Germinal center (tissue), 1 donor: ENCODE measurements around the gene STRN3.
"Not testable (repeated sequence)": the region's sequence is repeated elsewhere in the genome, so short reads cannot be mapped to it uniquely, and the experiment has no call there.

Source experiments
- DNase-seq: peaks from one replicate; pipeline ENCODE4 v3.0.0; 2012; ENCODE audit warnings: mixed read lengths, low spot score

Gene STRN3, protein sequence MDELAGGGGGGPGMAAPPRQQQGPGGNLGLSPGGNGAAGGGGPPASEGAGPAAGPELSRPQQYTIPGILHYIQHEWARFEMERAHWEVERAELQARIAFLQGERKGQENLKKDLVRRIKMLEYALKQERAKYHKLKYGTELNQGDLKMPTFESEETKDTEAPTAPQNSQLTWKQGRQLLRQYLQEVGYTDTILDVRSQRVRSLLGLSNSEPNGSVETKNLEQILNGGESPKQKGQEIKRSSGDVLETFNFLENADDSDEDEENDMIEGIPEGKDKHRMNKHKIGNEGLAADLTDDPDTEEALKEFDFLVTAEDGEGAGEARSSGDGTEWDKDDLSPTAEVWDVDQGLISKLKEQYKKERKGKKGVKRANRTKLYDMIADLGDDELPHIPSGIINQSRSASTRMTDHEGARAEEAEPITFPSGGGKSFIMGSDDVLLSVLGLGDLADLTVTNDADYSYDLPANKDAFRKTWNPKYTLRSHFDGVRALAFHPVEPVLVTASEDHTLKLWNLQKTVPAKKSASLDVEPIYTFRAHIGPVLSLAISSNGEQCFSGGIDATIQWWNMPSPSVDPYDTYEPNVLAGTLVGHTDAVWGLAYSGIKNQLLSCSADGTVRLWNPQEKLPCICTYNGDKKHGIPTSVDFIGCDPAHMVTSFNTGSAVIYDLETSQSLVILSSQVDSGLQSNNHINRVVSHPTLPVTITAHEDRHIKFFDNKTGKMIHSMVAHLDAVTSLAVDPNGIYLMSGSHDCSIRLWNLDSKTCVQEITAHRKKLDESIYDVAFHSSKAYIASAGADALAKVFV

DNA sequence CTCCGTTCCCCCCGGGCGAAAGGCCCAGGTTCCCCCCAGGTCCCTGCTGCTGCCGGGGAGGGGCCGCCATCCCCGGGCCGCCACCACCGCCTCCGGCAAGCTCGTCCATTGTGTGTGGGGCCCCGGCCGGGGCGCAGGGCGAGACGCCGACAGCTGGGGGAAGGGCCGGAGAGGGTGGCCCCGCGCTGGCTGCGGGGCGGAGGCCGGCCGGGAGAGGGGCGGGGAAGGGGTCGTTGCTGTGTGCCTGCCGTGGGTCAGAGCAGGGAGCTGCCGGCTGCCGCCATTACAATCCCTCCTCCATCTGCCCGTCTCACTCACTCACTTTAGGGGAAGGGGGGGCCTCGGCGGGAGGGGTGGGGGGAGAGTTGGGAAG is at the start of gene STRN3:
TSS of gene STRN3 (minus strand) at position 303 of the 373 bp plus-strand sequence. CDS start at position 109, 194 bp downstream.
- no peak for DNase-seq

DNA sequence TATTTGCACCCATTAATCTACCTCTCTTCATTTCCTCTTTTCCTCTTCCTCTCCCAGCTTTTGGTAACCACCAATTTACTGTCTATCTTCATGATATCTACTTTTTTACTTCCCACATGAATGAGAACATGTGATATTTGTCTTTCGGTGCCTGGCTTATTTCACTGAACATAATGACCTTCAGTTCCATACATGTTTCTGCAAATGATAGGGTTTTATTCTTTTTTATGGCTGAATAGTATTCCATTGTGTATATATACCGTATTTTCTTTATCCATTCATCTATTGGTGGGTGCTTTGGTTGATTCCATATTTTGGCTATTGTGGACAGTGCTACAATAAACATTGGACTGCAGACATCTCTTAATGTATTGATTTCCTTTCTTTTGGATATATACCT is 49.0 kb upstream of the STRN3 start:
- DNase-seq, result no peak

DNA sequence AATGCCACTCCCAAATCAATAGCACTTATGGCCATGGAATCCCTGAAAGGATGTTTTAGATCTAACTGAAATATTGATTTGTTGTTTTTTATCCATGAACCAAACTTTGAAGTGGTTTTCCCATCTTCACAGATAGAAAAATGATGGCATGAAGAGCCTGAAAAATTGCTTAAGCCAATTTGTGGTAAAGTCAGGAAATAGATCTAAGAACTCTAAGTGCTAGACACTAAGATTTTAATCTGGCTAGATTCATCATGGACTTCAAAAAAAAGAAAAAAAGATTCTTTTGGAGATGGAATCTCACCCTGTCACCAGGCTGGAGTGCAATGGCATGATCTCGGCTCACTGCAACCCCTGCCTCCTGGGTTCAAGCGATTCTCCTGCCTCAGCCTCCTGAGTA is 45.0 kb upstream of the STRN3 start:
- DNase-seq, result no peak

DNA sequence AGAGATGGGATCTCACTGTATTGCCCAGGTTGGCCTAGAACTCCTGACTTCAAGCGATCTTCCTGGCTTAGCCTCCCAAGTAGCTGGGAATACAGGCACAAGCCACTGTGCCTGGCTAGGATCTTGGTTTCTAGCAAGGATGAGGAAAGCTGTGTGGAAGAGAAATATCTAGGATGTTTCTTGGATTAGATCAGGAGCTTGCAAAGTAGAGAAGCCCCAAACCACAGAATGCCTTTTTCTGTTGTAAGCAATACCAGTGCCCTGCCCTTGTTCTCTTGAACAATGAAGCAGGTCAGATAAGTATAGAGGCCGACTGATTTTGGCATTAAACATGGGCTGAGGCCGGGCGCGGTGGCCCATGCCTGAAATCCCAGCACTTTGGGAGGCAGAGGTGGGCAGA is 44.3 kb upstream of the STRN3 start:
- DNase-seq, result no peak

DNA sequence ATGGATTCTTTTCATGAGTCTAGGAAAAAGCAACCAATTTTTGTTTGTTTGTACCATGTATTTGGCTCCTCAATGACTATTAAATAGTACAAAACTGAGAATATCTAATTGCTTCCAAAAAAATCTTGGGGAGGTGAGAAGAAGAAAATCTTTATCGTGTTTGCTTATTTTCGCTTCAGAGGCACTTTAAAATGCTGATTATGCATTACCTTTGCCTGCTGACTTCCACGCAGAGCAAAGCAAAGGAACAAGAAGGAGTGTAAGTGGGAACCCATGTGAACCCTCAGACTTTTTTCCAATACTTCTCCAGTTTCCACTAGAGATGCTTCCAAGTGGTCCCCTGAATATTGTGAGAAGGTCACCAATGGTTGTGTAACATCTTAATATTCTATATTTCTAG is 43.2 kb upstream of the STRN3 start:
- DNase-seq, result no peak

DNA sequence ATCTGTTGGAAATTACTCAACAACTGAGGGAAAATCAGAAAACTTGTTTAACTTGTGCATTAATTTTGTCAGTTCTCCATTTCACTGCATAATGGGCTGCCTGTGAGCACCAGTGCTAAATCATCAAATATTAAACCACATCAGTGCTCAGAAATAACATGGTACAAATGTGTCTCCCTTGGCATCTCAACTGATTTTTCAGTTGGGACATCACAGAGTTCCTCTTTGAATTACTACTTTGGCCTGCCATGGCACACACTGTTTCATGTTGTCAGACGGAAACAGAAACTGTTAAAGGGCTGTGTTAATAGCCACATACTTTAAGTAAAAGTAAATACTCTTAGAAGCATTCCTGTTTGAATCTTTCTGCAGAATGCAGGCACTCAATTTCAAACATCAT is 42.1 kb upstream of the STRN3 start:
- no peak for DNase-seq

DNA sequence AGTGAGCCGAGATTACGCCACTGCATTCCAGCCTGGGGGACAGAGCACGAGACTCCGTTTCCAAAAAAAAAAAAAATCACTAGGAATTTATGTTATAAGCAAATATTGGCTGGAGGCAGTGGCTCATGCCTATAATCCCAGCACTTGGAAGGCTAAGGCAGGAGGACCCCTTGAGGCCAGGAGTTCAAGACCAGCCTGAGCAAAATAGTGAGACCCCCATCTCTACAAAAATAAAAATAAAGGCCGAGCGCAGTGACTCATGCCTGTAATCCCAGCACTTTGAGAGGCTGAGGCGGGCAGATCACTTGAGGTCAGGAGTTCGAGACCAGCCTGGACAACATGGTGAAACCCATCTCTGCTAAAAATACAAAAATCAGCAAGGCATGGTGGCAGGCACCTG is 36.7 kb upstream of the STRN3 start:
- not testable (repeated sequence) for DNase-seq

DNA sequence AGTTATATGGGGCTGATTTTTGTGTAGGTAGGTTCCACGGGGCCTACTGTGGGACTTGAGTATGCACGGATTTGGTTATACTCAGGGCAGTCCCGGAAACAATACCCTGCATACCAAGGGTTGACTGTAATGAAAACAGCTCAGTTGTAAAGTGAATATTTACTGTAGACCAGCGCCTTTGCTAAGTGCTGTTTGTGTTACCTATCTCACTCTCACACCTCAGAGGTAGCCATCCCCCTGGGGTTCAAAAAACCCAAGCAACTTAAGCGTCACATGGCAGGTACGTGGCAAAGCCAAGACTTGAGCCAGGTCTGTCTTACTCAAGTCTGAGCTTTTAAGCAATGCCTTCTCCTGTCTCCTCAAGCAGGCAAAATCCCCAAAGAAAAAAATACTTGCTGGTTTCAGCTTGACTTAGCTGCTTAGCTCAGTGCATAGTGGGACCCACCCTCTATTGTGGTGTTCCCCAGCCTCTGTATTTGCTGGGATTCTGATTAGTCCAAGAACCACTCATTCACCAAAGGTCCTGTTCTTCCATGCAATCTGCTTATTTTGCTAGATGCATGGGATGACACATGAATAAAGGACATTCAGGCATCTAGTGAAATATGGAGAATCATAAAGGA is 34.2 kb upstream of the STRN3 start:
- no peak for DNase-seq

DNA sequence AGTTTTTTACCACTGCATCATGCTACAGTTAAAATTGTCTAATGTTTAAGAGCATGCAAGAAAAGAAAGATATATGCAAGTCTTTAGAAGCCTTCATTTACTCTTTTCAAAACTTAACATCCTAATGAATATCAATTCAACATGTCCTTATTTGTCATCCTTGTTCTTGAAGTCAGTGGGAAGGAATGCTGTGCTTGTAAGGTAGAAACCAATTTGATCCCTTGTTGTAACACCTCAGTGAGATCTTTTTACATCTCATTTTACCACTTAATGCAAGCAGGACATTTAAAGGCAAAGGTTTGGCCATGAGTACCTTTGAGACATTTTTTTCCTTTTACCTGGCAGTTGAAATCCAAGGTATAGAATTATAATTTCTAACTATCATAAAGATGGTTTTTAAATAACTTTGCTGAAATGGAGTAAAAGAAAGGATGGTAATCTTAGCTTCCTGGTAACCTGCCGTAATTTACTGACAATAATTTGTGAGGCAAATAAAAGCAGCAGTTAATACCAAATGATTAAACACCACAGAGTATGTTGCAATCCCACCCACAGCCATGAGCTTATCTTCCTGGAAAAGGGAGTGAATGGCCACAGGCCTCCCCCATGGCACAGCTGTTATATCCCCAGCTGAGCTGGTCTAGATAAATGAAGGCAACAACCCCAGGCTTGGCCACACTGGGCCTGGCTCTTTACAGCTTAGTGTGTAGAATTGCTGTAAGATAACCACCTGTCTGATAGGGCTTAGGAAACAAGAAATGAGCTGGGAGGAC is 33.2 kb upstream of the STRN3 start:
- no peak for DNase-seq

DNA sequence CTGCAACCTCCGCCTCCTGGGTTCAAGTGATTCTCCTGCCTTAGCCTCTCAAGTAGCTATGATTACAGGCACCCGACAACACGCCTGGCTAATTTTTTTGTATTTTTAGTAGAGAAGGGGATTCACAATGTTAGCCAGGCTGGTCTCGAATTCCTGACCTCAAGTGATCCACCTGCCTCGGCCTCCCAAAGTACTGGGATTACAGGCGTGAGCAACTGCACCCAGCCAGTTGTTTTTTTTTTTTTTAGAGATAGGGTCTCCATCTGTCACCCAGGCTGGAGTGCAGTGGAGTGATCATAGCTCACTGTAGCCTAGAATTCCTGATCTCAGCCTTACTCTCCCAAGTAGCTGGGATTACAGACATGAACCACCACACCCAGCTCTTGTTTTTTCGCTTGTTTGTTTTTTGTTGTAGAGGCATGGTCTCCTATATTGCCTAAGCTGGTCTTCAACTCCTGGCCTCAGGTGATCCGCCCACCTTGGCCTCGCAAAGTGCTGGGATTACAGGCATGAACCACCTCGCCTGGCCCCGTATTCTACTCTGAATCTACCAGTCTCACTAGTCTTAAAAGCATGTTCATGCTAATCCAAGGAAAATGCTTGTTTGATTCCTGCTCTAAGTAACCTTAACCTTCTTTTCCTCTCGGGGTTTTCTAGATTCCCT is 31.7 kb upstream of the STRN3 start:
- DNase-seq, result no peak

DNA sequence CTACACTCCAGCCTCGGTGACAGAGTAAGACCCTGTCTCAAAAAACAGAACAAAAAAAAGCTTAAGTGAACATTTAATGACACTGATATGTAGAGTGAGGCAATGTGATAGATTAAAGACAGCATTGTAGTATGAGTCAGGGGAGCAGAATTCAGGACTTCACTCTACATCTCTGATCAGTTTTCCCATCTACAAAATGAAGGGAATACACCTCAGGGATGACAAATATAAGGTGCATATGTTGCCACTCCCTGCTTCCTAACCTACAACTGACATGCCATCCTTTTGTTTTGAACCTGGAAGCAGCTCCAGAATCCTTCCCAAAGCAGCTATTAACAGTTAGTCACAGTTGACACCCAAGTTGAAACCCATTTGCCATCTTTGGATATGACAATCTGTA is 30.9 kb upstream of the STRN3 start:
- no peak for DNase-seq

DNA sequence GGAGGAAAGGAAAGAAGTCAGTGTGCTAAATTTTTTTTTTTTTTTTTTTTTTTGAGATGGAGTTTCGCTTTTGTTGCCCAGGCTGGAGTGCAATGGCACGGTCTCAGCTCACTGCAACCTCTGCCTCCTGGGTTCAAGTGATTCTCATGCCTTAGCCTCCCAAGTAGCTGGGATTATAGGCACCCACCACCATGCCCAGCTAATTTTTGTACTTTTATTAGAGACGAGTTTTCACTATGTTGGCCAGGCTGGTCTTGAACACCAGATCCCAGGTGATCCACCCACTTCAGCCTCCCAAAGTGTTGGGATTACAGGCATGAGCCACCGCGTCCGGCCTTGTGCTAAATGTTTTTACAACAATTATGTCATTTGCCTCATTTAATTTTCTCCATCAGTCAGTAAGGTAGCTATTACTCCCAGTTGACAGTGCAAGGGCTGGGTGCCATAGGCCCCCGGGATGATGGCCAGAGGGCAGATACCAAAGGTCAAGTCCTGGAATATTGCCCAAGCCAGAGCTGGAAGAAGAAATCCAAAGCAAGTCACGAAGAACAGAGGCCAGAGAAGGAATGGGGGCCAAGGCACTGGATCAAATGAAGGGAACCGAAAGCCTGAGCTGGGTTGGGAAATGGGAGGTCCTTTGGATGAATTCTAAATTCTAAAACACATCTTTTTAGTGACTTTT is 26.9 kb upstream of the STRN3 start:
- not testable (repeated sequence) for DNase-seq

DNA sequence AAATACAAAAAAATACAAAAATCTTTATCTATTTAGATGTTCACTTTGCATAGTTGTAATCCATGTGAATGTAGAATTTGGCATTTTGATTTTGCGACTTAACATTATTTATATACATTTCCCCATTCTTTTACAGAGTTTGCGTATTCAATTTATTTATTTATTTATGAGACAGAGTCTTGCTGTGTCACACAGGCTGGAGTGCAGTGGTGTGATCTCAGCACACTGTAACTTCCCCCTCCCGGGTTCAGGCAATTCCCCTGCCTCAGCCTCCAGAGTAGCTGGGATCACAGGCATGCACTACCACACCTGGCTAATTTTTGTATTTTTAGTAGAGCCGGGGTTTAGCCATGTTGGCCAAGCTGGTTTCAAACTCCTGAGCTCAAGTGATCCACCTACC is 25.3 kb upstream of the STRN3 start:
- no peak for DNase-seq

DNA sequence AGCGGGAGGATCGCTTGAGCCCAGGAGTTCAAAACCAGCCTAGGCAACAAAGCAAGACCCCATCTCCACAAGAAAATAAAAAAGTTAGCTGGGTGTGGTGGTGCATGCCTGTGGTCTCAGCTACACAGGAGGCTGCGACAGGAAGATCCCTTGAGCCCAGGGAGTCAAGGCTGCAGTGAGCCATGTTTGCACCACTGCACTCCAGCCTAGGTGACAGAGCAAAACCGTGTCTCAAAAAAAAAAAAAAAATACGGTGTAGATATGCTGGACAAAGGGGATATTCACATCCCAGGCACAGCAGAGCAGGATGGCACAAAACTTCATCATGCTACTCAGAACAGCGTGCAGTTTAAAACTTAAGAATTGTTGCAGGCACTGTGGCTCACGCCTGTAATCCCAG is 24.8 kb upstream of the STRN3 start:
- DNase-seq, result no peak

DNA sequence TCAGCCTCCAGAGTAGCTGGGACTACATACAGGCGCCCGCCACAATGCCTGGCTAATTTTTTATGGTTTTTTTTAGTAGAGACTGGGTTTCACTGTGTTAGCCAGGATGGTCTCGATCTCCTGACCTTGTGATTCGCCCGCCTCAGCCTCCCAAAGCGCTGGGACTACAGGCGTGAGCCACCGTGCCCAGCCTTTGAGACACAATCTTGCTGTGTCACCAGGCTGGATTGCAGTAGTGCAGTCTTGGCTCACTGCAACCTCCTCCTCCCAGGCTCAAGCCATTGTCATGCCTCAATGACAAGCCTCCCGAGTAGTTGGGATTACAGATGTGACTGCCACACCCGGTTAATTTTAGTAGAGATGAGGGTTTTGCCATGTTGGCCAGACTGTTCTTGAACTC is 21.3 kb upstream of the STRN3 start:
- DNase-seq, result no peak

DNA sequence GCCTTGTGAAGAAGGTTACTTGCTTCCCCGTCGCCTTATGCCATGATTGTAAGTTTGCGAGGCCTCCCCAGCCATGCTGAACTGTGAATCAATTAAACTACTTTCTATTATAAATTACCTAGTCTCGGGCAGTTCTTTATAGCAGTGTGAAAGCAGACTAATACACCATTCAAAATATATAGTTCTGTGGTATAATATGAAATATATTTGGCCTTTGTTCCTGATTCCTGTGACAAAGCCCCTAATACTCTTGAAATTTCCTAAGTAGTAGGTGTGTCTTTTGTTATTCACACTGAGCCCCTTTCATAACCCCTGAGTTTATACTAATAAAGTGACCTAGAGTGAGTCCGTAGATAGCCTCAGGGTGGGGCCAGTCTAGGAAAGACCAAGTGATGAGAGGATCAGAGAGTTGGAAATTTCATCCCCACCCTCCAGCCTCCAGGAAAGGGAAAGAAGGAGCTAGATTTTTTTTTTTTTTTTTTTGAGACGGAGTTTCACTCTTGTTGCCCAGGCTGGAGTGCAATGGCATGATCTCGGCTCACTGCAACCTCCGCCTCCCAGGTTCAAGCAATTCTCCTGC is 19.4 kb upstream of the STRN3 start:
- no peak for DNase-seq

DNA sequence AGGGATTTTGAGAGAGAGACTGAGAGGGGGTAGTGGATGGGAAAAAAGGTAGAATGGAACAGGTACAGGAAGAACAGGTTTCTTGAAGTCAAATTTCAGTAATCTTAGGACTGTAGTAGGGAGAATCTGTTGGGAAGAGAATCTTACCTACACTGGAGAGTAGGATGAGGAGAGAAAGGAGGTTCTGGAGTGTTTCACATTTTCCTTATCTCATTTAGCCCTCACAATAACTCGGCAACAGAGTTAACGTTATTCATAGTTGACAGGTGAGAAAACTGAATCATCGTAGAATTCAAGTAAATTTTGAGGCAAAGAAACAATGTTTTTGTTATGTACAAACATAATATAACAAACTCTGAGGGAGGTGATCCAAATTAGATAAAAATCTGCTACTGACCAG is 17.2 kb upstream of the STRN3 start:
- DNase-seq, result no peak

DNA sequence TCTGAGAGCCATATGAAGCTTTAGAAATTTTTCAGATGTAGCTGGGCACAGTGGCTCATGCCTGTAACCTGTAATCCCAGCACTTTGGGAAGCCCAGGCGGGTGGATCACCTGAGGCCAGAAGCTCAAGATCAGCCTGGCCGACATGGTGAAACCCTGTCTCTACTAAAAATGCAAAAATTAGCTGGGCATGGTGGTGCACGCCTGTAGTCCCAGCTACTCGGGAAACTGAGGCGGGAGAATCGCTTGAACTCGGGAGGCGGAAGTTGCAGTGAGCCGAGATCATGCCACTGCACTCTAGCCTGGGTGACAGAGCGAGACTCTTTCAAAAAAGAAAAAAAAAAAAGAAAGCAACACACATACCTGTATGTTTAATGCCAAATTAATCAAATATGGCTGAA is 16.7 kb upstream of the STRN3 start:
- not testable (repeated sequence) for DNase-seq

DNA sequence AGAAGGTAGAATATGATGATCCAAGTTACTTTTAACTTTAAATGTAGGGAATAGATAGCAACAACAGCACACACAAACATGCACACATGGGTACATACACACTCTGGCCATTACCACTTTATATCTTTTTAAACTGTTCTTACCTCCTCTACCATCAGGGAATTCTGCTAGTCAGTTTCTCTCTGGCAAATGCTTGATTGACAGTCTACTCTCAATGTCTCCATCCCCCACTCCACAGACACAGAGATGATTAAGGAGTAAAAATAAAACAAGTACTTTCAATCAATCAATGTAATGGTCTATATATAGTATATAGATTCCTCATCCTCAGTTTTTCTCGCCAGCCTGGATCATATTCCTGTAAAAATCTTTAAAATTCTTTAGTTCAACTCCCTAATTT is 16.1 kb upstream of the STRN3 start:
- DNase-seq, result no peak

DNA sequence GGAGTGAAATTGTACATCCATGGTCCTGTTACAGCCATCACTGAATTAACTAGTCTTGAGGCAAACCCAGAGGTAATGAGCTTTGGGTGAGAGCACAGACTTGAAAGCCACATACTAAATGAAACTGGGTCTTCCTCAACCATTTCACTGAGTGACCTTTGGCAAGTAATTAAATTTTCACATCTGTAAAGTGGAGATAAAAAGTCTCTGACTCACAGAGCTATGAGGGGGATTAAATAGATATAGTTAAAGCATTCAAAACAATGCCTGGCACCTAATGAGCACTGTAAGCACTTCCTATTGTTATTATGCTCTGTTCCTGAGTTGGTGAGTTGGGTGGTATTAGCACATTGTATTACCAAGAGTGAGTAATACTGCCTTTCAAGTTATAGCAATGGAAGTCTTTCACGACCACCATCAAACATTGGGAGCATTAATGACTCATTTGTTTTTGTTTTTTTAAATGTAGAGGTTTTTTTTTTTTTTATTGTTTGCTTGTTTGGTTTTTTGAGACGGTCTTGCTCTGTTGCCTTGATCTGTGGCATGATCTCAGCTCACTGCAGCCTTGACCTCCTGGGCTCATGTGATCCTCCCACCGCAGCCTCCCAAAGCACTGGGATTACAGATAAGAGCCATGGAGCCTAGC is 12.5 kb upstream of the STRN3 start:
- no peak for DNase-seq
